MCF 10A (cell line): Measurements from ENCODE around the gene ARHGAP15. TPM values are rescaled to one million over a fixed set of nuclear protein-coding genes. Genes with fewer than 3 reads are reported as not detected.

Experiments
- BruUV-seq: library from RNA; stranded (reverse); fragments of 400-500 nt; replicated peaks from 2 replicates; lab custom pipeline; 2021; lab: Mats Ljungman, UMichigan
- CTCF ChIA-PET: fragments of 300-600 bp; sonication (Branson Sonifier 250); formaldehyde crosslinking; extraction: SDS; loops from one replicate; lab custom pipeline; 2021; ENCODE audit warnings: antibody characterized with exemption, inconsistent platforms; lab: Yijun Ruan, JAX
- POLR2A ChIA-PET: fragments of 300-600, 350-650 bp; sonication (Branson Sonifier 250); formaldehyde crosslinking; extraction: SDS; loops from one replicate; lab custom pipeline; 2020; ENCODE audit warnings: antibody characterized with exemption, inconsistent platforms; lab: Yijun Ruan, JAX
- DNase-seq: peaks from one replicate; pipeline ENCODE4 v3.0.0-alpha.2; 2018; ENCODE audit not compliant: unreplicated experiment
- H3K27ac Mint-ChIP-seq: one replicate; pipeline ENCODE4 v1.8.0; 2022; ENCODE audit warnings: mild to moderate bottlenecking, low read depth, mixed read lengths; ENCODE audit not compliant: unreplicated experiment
- H3K27me3 Mint-ChIP-seq: one replicate; pipeline ENCODE4 v1.8.0; 2022; ENCODE audit warnings: mixed read lengths; ENCODE audit not compliant: insufficient read depth, unreplicated experiment
- H3K36me3 Mint-ChIP-seq: one replicate; pipeline ENCODE4 v1.8.0; 2022; ENCODE audit warnings: mild to moderate bottlenecking, moderate library complexity, mixed read lengths; ENCODE audit not compliant: insufficient read depth, unreplicated experiment
- H3K4me1 Mint-ChIP-seq: one replicate; pipeline ENCODE4 v1.8.0; 2022; ENCODE audit warnings: mixed read lengths; ENCODE audit not compliant: insufficient read depth, unreplicated experiment
- H3K4me3 Mint-ChIP-seq: one replicate; pipeline ENCODE4 v1.8.0; 2022; ENCODE audit warnings: mild to moderate bottlenecking, moderate library complexity, mixed read lengths; ENCODE audit not compliant: unreplicated experiment
- H3K9me3 Mint-ChIP-seq: one replicate; pipeline ENCODE4 v1.8.0; 2022; ENCODE audit warnings: mixed read lengths; ENCODE audit not compliant: unreplicated experiment
- intact Hi-C: fragments of 100-400 bp; cut with micrococcal nuclease; formaldehyde crosslinking; loops from 2 replicates; pipeline ENCODE4 v1.14.1; 2022
- total RNA-seq: library from RNA; stranded (reverse); gene quantifications from 2 replicates; pipeline ENCODE4 v1.2.3, GENCODE V29; 2022
- TF ChIP-seq, protein P1 (sequence below): fragments of 200-600 bp; IDR thresholded peaks from one replicate; pipeline ENCODE4 v1.8.0; 2022; ENCODE audit warnings: antibody characterized with exemption, mild to moderate bottlenecking; ENCODE audit not compliant: unreplicated experiment

Gene ARHGAP15
- total RNA-seq, 1 experiment from 2014 or later: not detected

- no peaks in the 10 kb centered on the region for H3K4me1 Mint-ChIP-seq
- intact Hi-C loops: no loop called here
- ChIA-PET CTCF (no interaction called here), POLR2A (interaction anchor here (0.7 kb wide), 1 partner anchor 676 kb away, joined by 4 read pairs; no protein-coding TSS in a partner anchor)
- DNase-seq: peak; percentile 37
- TF ChIP-seq, protein P1, sequence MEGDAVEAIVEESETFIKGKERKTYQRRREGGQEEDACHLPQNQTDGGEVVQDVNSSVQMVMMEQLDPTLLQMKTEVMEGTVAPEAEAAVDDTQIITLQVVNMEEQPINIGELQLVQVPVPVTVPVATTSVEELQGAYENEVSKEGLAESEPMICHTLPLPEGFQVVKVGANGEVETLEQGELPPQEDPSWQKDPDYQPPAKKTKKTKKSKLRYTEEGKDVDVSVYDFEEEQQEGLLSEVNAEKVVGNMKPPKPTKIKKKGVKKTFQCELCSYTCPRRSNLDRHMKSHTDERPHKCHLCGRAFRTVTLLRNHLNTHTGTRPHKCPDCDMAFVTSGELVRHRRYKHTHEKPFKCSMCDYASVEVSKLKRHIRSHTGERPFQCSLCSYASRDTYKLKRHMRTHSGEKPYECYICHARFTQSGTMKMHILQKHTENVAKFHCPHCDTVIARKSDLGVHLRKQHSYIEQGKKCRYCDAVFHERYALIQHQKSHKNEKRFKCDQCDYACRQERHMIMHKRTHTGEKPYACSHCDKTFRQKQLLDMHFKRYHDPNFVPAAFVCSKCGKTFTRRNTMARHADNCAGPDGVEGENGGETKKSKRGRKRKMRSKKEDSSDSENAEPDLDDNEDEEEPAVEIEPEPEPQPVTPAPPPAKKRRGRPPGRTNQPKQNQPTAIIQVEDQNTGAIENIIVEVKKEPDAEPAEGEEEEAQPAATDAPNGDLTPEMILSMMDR: no peak
- H3K36me3 Mint-ChIP-seq: no peaks in the 10 kb centered on the region
- no peaks in the 10 kb centered on the region for H3K9me3 Mint-ChIP-seq
- no TSS peak for BruUV-seq
- no peak overlapping the region for H3K27ac Mint-ChIP-seq
- no peak overlapping the region for H3K4me3 Mint-ChIP-seq
- no peaks in the 10 kb centered on the region for H3K27me3 Mint-ChIP-seq
These were observed 228.7 kb downstream of the ARHGAP15 start for GRCh38 chr2:143357966-143358365.

- Mint-ChIP-seq H3K4me1 (no peaks in the 10 kb centered on the region), H3K4me3 (no peak overlapping the region), H3K36me3 (no peaks in the 10 kb centered on the region), H3K27me3 (no peaks in the 10 kb centered on the region), H3K9me3 (no peaks in the 10 kb centered on the region), H3K27ac (no peak overlapping the region)
- BruUV-seq: no TSS peak
- CTCF ChIA-PET: no interaction called here
- POLR2A ChIA-PET: no interaction called here
- TF ChIP-seq, protein P1: no peak
- intact Hi-C loops: loop anchor here (2.0 kb wide), 1 partner anchor 15 kb away; no protein-coding TSS in a partner anchor
- DNase-seq: no peak
These were observed 232.1 kb downstream of the ARHGAP15 start for GRCh38 chr2:143361346-143361745.

DNA sequence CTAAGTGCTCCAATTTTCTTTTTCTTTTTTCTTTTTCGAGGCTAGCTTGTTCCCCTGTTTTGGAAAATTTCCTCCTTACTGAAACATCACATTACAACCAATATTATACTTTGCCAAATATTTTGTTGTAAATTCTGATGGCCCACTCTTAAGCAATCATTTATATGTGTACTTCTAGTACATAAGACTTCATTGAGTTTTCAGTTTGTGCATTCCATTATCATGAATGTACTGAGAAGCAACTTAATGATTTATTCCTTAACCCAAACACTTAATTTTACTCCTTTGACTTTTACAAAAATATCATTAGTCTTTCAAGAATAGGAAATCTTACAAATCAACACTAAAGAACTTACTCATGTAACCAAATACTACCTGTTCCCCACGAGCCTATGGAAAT, 242.4 kb downstream of the ARHGAP15 start:
- no peaks in the 10 kb centered on the region for H3K9me3 Mint-ChIP-seq
- no peaks in the 10 kb centered on the region for H3K36me3 Mint-ChIP-seq
- no peak overlapping the region for H3K4me3 Mint-ChIP-seq
- no peaks in the 10 kb centered on the region for H3K27me3 Mint-ChIP-seq
- DNase-seq: no peak
- no peaks in the 10 kb centered on the region for H3K4me1 Mint-ChIP-seq
- BruUV-seq: no TSS peak
- TF ChIP-seq, protein P1: no peak
- H3K27ac Mint-ChIP-seq: no peak overlapping the region
- POLR2A ChIA-PET: no interaction called here
- CTCF ChIA-PET: no interaction called here
- intact Hi-C loops: no loop called here

GRCh38 chr2:143375384-143375880, 246.2 kb downstream of the ARHGAP15 start:
- Mint-ChIP-seq H3K9me3 (no peaks in the 10 kb centered on the region), H3K27ac (no peak overlapping the region), H3K27me3 (no peaks in the 10 kb centered on the region), H3K4me1 (no peaks in the 10 kb centered on the region), H3K36me3 (no peaks in the 10 kb centered on the region), H3K4me3 (no peak overlapping the region)
- intact Hi-C loops: no loop called here
- CTCF ChIA-PET: no interaction called here
- no peak for DNase-seq
- TF ChIP-seq, protein P1: no peak
- no TSS peak for BruUV-seq
- POLR2A ChIA-PET: interaction anchor here (0.7 to 1.3 kb wide), 2 partner anchors 10 to 54 kb away, joined by 3 to 4 read pairs; no protein-coding TSS in a partner anchor
